A549 (cell line): ENCODE measurements around the gene GLIS1.

Source experiments
- CTCF ChIP-seq: fragments of >200 bp; sonication (Bioruptor Twin); formaldehyde crosslinking; IDR thresholded peaks from 3 replicates; pipeline ENCODE4 v1.5.1; 2016
- JUNB ChIP-seq: fragments of >200 bp; sonication (Bioruptor Twin); formaldehyde crosslinking; IDR thresholded peaks from 2 replicates; pipeline ENCODE4 v1.6.1; 2016
- RFX5 ChIP-seq: fragments of 450-650 bp; IDR thresholded peaks from 2 replicates; pipeline ENCODE4 v1.7.1; 2014; ENCODE audit warnings: antibody characterized with exemption, mild to moderate bottlenecking, moderate library complexity

- TF ChIP-seq CTCF: no peak
- no peak for TF ChIP-seq JUNB
- no peak for TF ChIP-seq RFX5
Observed at GRCh38 chr1:53535846-53536245, 203.1 kb downstream of the GLIS1 start.
